ENCODE measurements around the gene MTERF4. TPM values are rescaled to one million over a fixed set of nuclear protein-coding genes. Genes with fewer than 3 reads are reported as not detected.

MTERF4 gene
- total and polyA plus RNA-seq, 10 of the 15 experiments (the other 5 are each of a cell fraction or from before 2014, with no cell fraction given), result 36.7 to 69.1 (median 45.5) TPM

DNA sequence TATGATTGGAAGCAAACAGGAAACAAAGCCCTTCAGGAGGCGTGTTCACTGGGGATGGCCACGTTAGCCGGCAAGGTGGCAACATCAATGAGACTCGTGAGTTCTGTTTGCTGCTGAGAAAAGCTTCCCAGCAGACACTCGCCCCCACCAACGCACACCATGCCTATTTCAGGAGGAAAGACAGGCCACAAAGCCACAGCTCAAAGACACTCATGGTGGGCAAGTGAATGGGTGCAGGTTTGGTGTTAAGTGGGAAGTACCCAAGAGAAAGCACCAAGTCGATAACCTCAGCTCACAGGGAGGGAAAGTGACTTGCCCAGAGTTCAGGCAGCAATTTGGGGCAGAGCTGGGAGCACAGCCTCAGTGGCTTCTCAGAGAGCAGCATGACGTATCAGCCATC, 10.5 kb upstream of the MTERF4 start (continued):
- TF ChIP-seq E2F8 (IDR thresholded peaks at IDR 0.05; ENCODE audit: low read depth, partially characterized antibody) (no peak), MTA2 (IDR thresholded peaks at IDR 0.05; ENCODE audit: low read depth) (peak; percentile 61), RB1 (IDR thresholded peaks at IDR 0.05; ENCODE audit: borderline replicate concordance) (no peak), ATF2 (IDR thresholded peaks at IDR 0.05; ENCODE audit: low read length) (peak; percentile 66), CEBPB (IDR thresholded peaks at IDR 0.05; ENCODE audit: borderline replicate concordance in 1 of 2, low read depth in 2 of 2, low read length in 2 of 2) (no peak), ZNF207 (IDR thresholded peaks at IDR 0.05; ENCODE audit: borderline replicate concordance) (no peak), DPF2 (IDR thresholded peaks at IDR 0.05) (0 out of 2 replicates have a peak, but pooled peaks have one; percentile 35), IRF4 (IDR thresholded peaks at IDR 0.05; ENCODE audit: low read depth, low read length) (no peak), KAT2A (conservative IDR thresholded peaks at IDR 0.05; ENCODE audit: control insufficient read depth, low read depth, low read length) (no peak), PBX3 (IDR thresholded peaks at IDR 0.05; ENCODE audit: insufficient replicate concordance, low read depth, low read length) (no peak), NR2F1 (conservative IDR thresholded peaks at IDR 0.05) (0 out of 2 replicates have a peak, but pooled peaks have one; percentile 34), NFYB (IDR thresholded peaks at IDR 0.05; ENCODE audit: insufficient read depth, low read depth, low read length) (no peak), CUX1 (IDR thresholded peaks at IDR 0.05; ENCODE audit: insufficient replicate concordance, low read depth, low read length) (no peak), RAD21 (IDR thresholded peaks at IDR 0.05; ENCODE audit: insufficient read depth, low read depth, low read length) (no peak), SREBF1 (IDR thresholded peaks at IDR 0.05; ENCODE audit: low read length) (no peak)
